NT2/D1 (cell line): ENCODE results near the gene PLAC9.

Source experiments
- YY1 ChIP-seq: IDR thresholded peaks from 2 replicates; pipeline ENCODE4 v1.6.1; 2011; ENCODE audit not compliant: insufficient read length, insufficient read depth
- ZNF274 ChIP-seq: IDR thresholded peaks from 2 replicates; pipeline ENCODE4 v1.6.1; 2011; ENCODE audit warnings: mild to moderate bottlenecking, low read depth, low read length

- no peak for TF ChIP-seq YY1
- no peak for TF ChIP-seq ZNF274
These were observed 16.6 kb downstream of the PLAC9 start for GRCh38 chr10:80149123-80149522.
